Neural progenitor cell (in vitro differentiated cells): ENCODE measurements around the gene ADGRG1.

Experiments used
- CTCF ChIP-seq: fragments of 200-600 bp; sonication (generic); IDR thresholded peaks from 2 replicates; pipeline ENCODE4 v1.5.1; 2017; ENCODE audit warnings: antibody characterized with exemption, mild to moderate bottlenecking
- EZH2 ChIP-seq: fragments of 200-600 bp; sonication (generic); IDR thresholded peaks from 2 replicates; pipeline ENCODE4 v1.6.1; 2017; ENCODE audit warnings: antibody characterized with exemption, mild to moderate bottlenecking, moderate library complexity
- EZH2phosphoT487 ChIP-seq: fragments of 200-600 bp; sonication (generic); IDR thresholded peaks from 2 replicates; pipeline ENCODE4 v1.6.1; 2017; ENCODE audit warnings: antibody characterized with exemption

DNA sequence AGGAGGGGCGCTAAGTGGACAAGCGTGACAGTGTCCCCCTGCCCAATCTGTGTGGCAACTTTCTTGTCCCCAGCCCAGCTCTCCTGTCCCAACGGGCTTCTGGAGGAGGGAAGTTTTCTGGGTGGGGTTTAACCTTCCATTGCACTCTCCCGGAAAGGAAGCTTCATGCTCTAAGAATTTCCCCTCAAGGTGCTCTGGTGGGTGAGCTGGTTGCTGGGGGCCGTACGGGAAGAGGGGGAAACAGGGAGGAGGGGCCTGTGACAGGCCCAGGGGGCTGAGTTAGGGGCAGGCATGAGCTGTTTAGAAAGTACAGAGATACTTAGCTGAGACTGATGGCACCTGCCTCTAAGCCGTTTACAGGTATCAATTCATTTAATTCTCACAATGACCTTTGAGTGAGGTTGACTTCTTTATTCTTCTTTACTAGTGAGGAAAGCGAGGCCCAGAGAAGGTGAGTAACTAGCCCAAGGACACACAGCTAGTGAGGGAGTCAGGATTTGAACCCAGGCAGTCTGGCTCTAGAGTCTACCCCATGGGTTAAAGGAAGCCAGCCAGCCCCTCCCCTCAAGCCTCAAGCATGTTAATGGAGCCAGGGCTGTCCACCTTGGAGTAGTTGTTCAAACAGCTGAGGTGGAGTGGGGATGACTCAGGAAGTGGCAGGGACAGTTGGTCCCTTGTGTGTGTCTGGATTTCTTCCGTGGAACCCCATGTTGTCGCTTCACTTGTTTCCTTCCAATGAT, 18.9 kb downstream of the ADGRG1 start:
- TF ChIP-seq EZH2, result no peak
- no peak for TF ChIP-seq CTCF
- no peak for TF ChIP-seq EZH2phosphoT487
